ENCODE data around the gene ATAD2B. TPM values are rescaled to one million over a fixed set of nuclear protein-coding genes. Genes with fewer than 3 reads are reported as not detected.

Gene ATAD2B
- total RNA-seq, 4 donors from 2014 or later: 37.1 to 82.7 (median 40.7) TPM

GRCh38 chr2:23711979-23712755 lies 214.8 kb downstream of the ATAD2B start:
- 80 to 100% methylated on average over 1 to 7 of the region's 7 CpGs for WGBS, 2 donors (ENCODE audit: low coverage in 1 of 2)

DNA sequence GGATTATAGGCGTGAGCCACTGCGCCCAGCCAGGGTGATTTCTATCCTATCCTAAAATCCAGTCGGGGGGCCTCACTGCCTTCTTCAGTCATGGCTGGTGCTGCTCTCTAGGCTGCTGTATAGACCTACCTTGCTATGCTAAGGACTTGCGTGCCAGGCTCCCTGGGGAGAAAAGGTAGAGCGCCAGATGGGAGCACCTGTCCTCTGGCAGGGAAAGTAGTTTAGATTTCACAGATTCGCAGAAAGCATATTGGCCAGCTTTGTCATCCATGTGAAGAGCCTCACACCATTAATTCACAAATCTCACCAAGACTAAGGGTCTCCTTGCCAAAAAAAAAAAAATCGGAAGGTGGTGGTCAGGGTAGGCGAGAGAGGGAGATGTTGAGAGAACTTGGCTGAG lies 217.6 kb downstream of the ATAD2B start:
- TF ChIP-seq POLR2A (IDR thresholded peaks at IDR 0.05) (no peak), POLR2AphosphoS5 (IDR thresholded peaks at IDR 0.05) (no peak), CTCF (IDR thresholded peaks at IDR 0.05) (no peak), EP300 (IDR thresholded peaks at IDR 0.05; ENCODE audit: low read depth) (no peak)
- 96 to 100% methylated on average over 2 to 8 of the region's 8 CpGs for WGBS, 2 donors (ENCODE audit: low coverage in 1 of 2)
- H3K27me3 ChIP-seq: no peaks in the 10 kb centered on the region
- no peaks in the 10 kb centered on the region for H3K4me1 ChIP-seq
- in situ Hi-C loops (cut with MboI; ENCODE audit: low pct_ligation_motif_present in 1 of 4, low pct_unique_long_range_greater_than_20kb in 1 of 4, low sequenced_read_pairs in 3 of 4): no loop called here
- H3K4me3 ChIP-seq: no peak overlapping the region
- intact Hi-C loops (cut with DNase I; ENCODE audit: low total_unique reads): no loop called here
- no peaks in the 10 kb centered on the region for H3K36me3 ChIP-seq
- H3K27ac ChIP-seq: no peak overlapping the region
- no peak for DNase-seq
- no peaks in the 10 kb centered on the region for H3K9me3 ChIP-seq

More at GRCh38 chr2:23711979-23712755, 214.8 kb downstream of the ATAD2B start:
- H3K27ac ChIP-seq: no peak overlapping the region
- TF ChIP-seq EP300 (IDR thresholded peaks at IDR 0.05; ENCODE audit: low read depth) (no peak), POLR2AphosphoS5 (IDR thresholded peaks at IDR 0.05) (no peak), POLR2A (IDR thresholded peaks at IDR 0.05) (no peak), CTCF (IDR thresholded peaks at IDR 0.05) (no peak)
- H3K27me3 ChIP-seq: no peaks in the 10 kb centered on the region
- no peak for DNase-seq
- no peaks in the 10 kb centered on the region for H3K4me1 ChIP-seq
- no peaks in the 10 kb centered on the region for H3K9me3 ChIP-seq
- no peak overlapping the region for H3K4me3 ChIP-seq
- intact Hi-C loops (cut with DNase I; ENCODE audit: low total_unique reads) (no loop called here), in situ Hi-C loops (cut with MboI; ENCODE audit: low pct_ligation_motif_present in 1 of 4, low pct_unique_long_range_greater_than_20kb in 1 of 4, low sequenced_read_pairs in 3 of 4) (no loop called here)
- no peaks in the 10 kb centered on the region for H3K36me3 ChIP-seq

- Histone ChIP-seq H3K36me3 (no peaks in the 10 kb centered on the region), H3K27me3 (no peaks in the 10 kb centered on the region), H3K27ac (no peak overlapping the region), H3K4me3 (no peak overlapping the region), H3K9me3 (no peaks in the 10 kb centered on the region), H3K4me1 (no peaks in the 10 kb centered on the region)
- 85 to 91% methylated on average over 6 of the region's 6 CpGs for WGBS, 2 donors (ENCODE audit: low coverage in 1 of 2)
- TF ChIP-seq EP300 (IDR thresholded peaks at IDR 0.05; ENCODE audit: low read depth) (no peak), CTCF (IDR thresholded peaks at IDR 0.05) (no peak), POLR2AphosphoS5 (IDR thresholded peaks at IDR 0.05) (no peak), POLR2A (IDR thresholded peaks at IDR 0.05) (no peak)
- DNase-seq: no peak
- intact Hi-C loops (cut with DNase I; ENCODE audit: low total_unique reads): no loop called here
- in situ Hi-C loops (cut with MboI; ENCODE audit: low pct_ligation_motif_present in 1 of 4, low pct_unique_long_range_greater_than_20kb in 1 of 4, low sequenced_read_pairs in 3 of 4): no loop called here
Observed at GRCh38 chr2:23708771-23709170, 218.2 kb downstream of the ATAD2B start.

DNA sequence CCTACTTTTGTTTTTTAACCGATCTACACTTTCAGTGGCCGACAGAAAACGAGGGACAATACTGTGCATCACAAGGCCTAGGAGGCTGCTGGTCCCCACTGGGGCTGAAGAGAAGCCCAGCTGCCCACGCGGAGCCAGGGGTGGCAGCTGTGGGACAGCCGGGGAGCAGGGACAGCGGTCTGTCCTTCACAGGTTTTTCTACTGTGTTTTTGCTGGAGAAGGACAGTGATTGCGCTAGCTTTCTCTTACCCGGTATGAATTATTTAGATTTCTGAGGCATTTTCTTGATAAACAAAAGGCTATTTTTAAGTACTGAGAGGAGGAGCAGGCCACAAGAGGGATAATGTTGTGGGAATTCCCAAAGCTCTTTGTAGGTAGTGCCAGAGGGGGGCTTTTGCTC lies 219.8 kb downstream of the ATAD2B start:
- no peaks in the 10 kb centered on the region for H3K9me3 ChIP-seq
- intact Hi-C loops (cut with DNase I; ENCODE audit: low total_unique reads) (no loop called here), in situ Hi-C loops (cut with MboI; ENCODE audit: low pct_ligation_motif_present in 1 of 4, low pct_unique_long_range_greater_than_20kb in 1 of 4, low sequenced_read_pairs in 3 of 4) (no loop called here)
- no peaks in the 10 kb centered on the region for H3K27me3 ChIP-seq
- no peaks in the 10 kb centered on the region for H3K4me1 ChIP-seq
- no peak for DNase-seq
- no peak for TF ChIP-seq CTCF (IDR thresholded peaks at IDR 0.05)
- no peak for TF ChIP-seq POLR2AphosphoS5 (IDR thresholded peaks at IDR 0.05)
- no peak for TF ChIP-seq EP300 (IDR thresholded peaks at IDR 0.05; ENCODE audit: low read depth)
- TF ChIP-seq POLR2A (IDR thresholded peaks at IDR 0.05): no peak
- WGBS, 2 donors (ENCODE audit: low coverage in 1 of 2): 78 to 96% methylated on average over 8 to 9 of the region's 9 CpGs
- peak overlapping the region in 1 of 4 donors; percentile 25 for H3K27ac ChIP-seq
- no peak overlapping the region for H3K4me3 ChIP-seq
- H3K36me3 ChIP-seq: no peaks in the 10 kb centered on the region

All from transverse colon (tissue), 4 donors.